ENCODE data around the gene MDK. TPM values are rescaled to one million over a fixed set of nuclear protein-coding genes. Genes with fewer than 3 reads are reported as not detected.

Gene MDK
- total and polyA plus RNA-seq, 2 donors (not counting 3 experiments of a cell fraction or from before 2014, with no cell fraction given): 331 to 893 TPM

GRCh38 chr11:46426233-46426991 lies 44.9 kb downstream of the MDK start:
- Histone ChIP-seq H4K20me1 (replicated peaks; ENCODE audit: control insufficient read depth, extremely low read depth, insufficient read depth, low read length) (no peaks in the 10 kb centered on the region), H3K4me1 (ENCODE audit: control insufficient read depth, extremely low read depth, insufficient read depth, low read length) (no peaks in the 10 kb centered on the region), H3K9ac (replicated peaks; ENCODE audit: extremely low read depth, insufficient read depth, low read length) (no peak overlapping the region), H3K9me3 (replicated peaks; ENCODE audit: control insufficient read depth, insufficient read depth, low read length) (no peaks in the 10 kb centered on the region), H3K9me1 (replicated peaks; ENCODE audit: control insufficient read depth, extremely low read depth, insufficient read depth, low read length) (no peaks in the 10 kb centered on the region), H3K4me3 (replicated peaks in 1 of 3; ENCODE audit: insufficient read depth in 1 of 3, low read depth in 1 of 3, low read length in 3 of 3) (no peak overlapping the region), H3K27ac (ENCODE audit: insufficient read depth, low read depth, low read length) (no peak overlapping the region), H3K27me3 (ENCODE audit: control insufficient read depth in 2 of 2, insufficient read depth in 2 of 2, low read length in 2 of 2) (no peaks in the 10 kb centered on the region), H3K36me3 (ENCODE audit: control insufficient read depth in 2 of 2, extremely low read depth in 1 of 2, insufficient read depth in 2 of 2, low read length in 2 of 2) (peaks cover 0 to 3% of the 10 kb centered on the region in 2 experiments), H2AFZ (ENCODE audit: low read depth, low read length) (no peak overlapping the region), H3K4me2 (ENCODE audit: insufficient read depth, low read length) (no peak overlapping the region), H3K79me2 (ENCODE audit: control insufficient read depth, insufficient read depth, low read length) (no peaks in the 10 kb centered on the region)
- ChIA-PET POLR2A (no interaction called here), CTCF (no interaction called here)
- DNase-seq (ENCODE audit: low read depth, low spot score) (no peak), FAIRE-seq (no peak)
- no TSS peak for BruUV-seq (replicated peaks)
- dilution Hi-C loops (cut with MboI; ENCODE audit: extremely low pct_ligation_motif_present, low sequenced_read_pairs) (no loop called here), intact Hi-C loops (cut with micrococcal nuclease) (no loop called here)
- TF ChIP-seq CTCF (IDR thresholded peaks at IDR 0.05; ENCODE audit: extremely low read depth in 1 of 2, insufficient read depth in 1 of 2, low read depth in 1 of 2, low read length in 2 of 2) (no peak), GATA2 (IDR thresholded peaks at IDR 0.05; ENCODE audit: insufficient read depth, insufficient read length, low read depth, low read length) (no peak), POLR2AphosphoS5 (IDR thresholded peaks at IDR 0.05; ENCODE audit: insufficient read depth, low read depth, low read length) (no peak), EZH2 (IDR thresholded peaks at IDR 0.05; ENCODE audit: borderline replicate concordance, low read depth, low read length, severe bottlenecking) (no peak), JUN (IDR thresholded peaks at IDR 0.05; ENCODE audit: borderline replicate concordance, insufficient read depth, insufficient read length, low read depth) (no peak), MYC (IDR thresholded peaks at IDR 0.05; ENCODE audit: low read depth, low read length) (no peak), POLR2A (IDR thresholded peaks at IDR 0.05; ENCODE audit: low read depth, low read length) (no peak)
